ENCODE results near the gene PURA.
A peak's percentile ranks its signal among the peaks of the same experiment; 100 is the strongest.

The PURA gene

GRCh38 chr5:140113699-140114263, at the start of gene PURA:
TSS of gene PURA (plus strand) at chr5:140114109. CDS start at chr5:140114182, 73 bp downstream.
- no peaks in the 10 kb centered on the region for H3K36me3 ChIP-seq (ENCODE audit: insufficient read depth, low read length)
- H3K9me3 ChIP-seq (ENCODE audit: control insufficient read depth, insufficient read depth, low read length): no peaks in the 10 kb centered on the region
- peaks cover 24% of the 10 kb centered on the region for H3K4me1 ChIP-seq (ENCODE audit: insufficient read depth, low read length)
- peak within 1 kb of the TSS; percentile 84 for H3K9ac ChIP-seq (ENCODE audit: low read depth, low read length)

GRCh38 chr5:140072812-140073211, 41.1 kb upstream of the PURA start:
- H3K4me1 ChIP-seq (ENCODE audit: insufficient read depth, low read length): no peaks in the 10 kb centered on the region
- H3K9me3 ChIP-seq (ENCODE audit: control insufficient read depth, insufficient read depth, low read length): no peaks in the 10 kb centered on the region; the same call in 1 of the 2 replicates
- H3K36me3 ChIP-seq (ENCODE audit: insufficient read depth, low read length): no peaks in the 10 kb centered on the region
- no peak overlapping the region for H3K9ac ChIP-seq (ENCODE audit: low read depth, low read length)

- Histone ChIP-seq H3K4me1 (ENCODE audit: insufficient read depth, low read length) (no peaks in the 10 kb centered on the region), H3K9me3 (ENCODE audit: control insufficient read depth, insufficient read depth, low read length) (no peaks in the 10 kb centered on the region; the same call in 1 of the 2 replicates), H3K9ac (ENCODE audit: low read depth, low read length) (no peak overlapping the region), H3K36me3 (ENCODE audit: insufficient read depth, low read length) (no peaks in the 10 kb centered on the region)
Observed at GRCh38 chr5:140073296-140073695, 40.6 kb upstream of the PURA start.

- Histone ChIP-seq H3K36me3 (ENCODE audit: insufficient read depth, low read length) (no peaks in the 10 kb centered on the region), H3K4me1 (ENCODE audit: insufficient read depth, low read length) (no peaks in the 10 kb centered on the region), H3K9ac (ENCODE audit: low read depth, low read length) (no peak overlapping the region), H3K9me3 (ENCODE audit: control insufficient read depth, insufficient read depth, low read length) (no peaks in the 10 kb centered on the region)
Observed at GRCh38 chr5:140075371-140075770, 38.5 kb upstream of the PURA start.

- Histone ChIP-seq H3K36me3 (ENCODE audit: insufficient read depth, low read length) (no peaks in the 10 kb centered on the region), H3K9ac (ENCODE audit: low read depth, low read length) (no peak overlapping the region), H3K9me3 (ENCODE audit: control insufficient read depth, insufficient read depth, low read length) (no peaks in the 10 kb centered on the region), H3K4me1 (ENCODE audit: insufficient read depth, low read length) (no peaks in the 10 kb centered on the region)
Observed at GRCh38 chr5:140076142-140076541, 37.8 kb upstream of the PURA start.

- no peaks in the 10 kb centered on the region for H3K36me3 ChIP-seq (ENCODE audit: insufficient read depth, low read length)
- H3K4me1 ChIP-seq (ENCODE audit: insufficient read depth, low read length): no peaks in the 10 kb centered on the region
- H3K9ac ChIP-seq (ENCODE audit: low read depth, low read length): no peak overlapping the region
- H3K9me3 ChIP-seq (ENCODE audit: control insufficient read depth, insufficient read depth, low read length): no peaks in the 10 kb centered on the region
Observed at GRCh38 chr5:140076788-140077187, 37.1 kb upstream of the PURA start.

GRCh38 chr5:140083120-140083519, 30.8 kb upstream of the PURA start:
- Histone ChIP-seq H3K4me1 (ENCODE audit: insufficient read depth, low read length) (no peaks in the 10 kb centered on the region), H3K9ac (ENCODE audit: low read depth, low read length) (no peak overlapping the region), H3K36me3 (ENCODE audit: insufficient read depth, low read length) (no peaks in the 10 kb centered on the region), H3K9me3 (ENCODE audit: control insufficient read depth, insufficient read depth, low read length) (no peaks in the 10 kb centered on the region)

- no peaks in the 10 kb centered on the region for H3K4me1 ChIP-seq (ENCODE audit: insufficient read depth, low read length)
- no peak overlapping the region for H3K9ac ChIP-seq (ENCODE audit: low read depth, low read length)
- H3K9me3 ChIP-seq (ENCODE audit: control insufficient read depth, insufficient read depth, low read length): no peaks in the 10 kb centered on the region
- H3K36me3 ChIP-seq (ENCODE audit: insufficient read depth, low read length): no peaks in the 10 kb centered on the region
Observed at GRCh38 chr5:140083650-140084049, 30.3 kb upstream of the PURA start.

GRCh38 chr5:140084541-140084940, 29.4 kb upstream of the PURA start:
- H3K9ac ChIP-seq (ENCODE audit: low read depth, low read length): no peak overlapping the region
- no peaks in the 10 kb centered on the region for H3K9me3 ChIP-seq (ENCODE audit: control insufficient read depth, insufficient read depth, low read length)
- no peaks in the 10 kb centered on the region for H3K36me3 ChIP-seq (ENCODE audit: insufficient read depth, low read length)
- no peaks in the 10 kb centered on the region for H3K4me1 ChIP-seq (ENCODE audit: insufficient read depth, low read length)

- no peaks in the 10 kb centered on the region for H3K36me3 ChIP-seq (ENCODE audit: insufficient read depth, low read length)
Observed at GRCh38 chr5:140090251-140090650, 23.7 kb upstream of the PURA start.

GRCh38 chr5:140093179-140093578, 20.7 kb upstream of the PURA start:
- Histone ChIP-seq H3K4me1 (ENCODE audit: insufficient read depth, low read length) (no peaks in the 10 kb centered on the region), H3K9me3 (ENCODE audit: control insufficient read depth, insufficient read depth, low read length) (no peaks in the 10 kb centered on the region), H3K36me3 (ENCODE audit: insufficient read depth, low read length) (no peaks in the 10 kb centered on the region), H3K9ac (ENCODE audit: low read depth, low read length) (no peak overlapping the region)

More at GRCh38 chr5:140090251-140090650, 23.7 kb upstream of the PURA start:
- Histone ChIP-seq H3K4me1 (ENCODE audit: insufficient read depth, low read length) (no peaks in the 10 kb centered on the region), H3K9ac (ENCODE audit: low read depth, low read length) (no peak overlapping the region), H3K9me3 (ENCODE audit: control insufficient read depth, insufficient read depth, low read length) (no peaks in the 10 kb centered on the region)

- H3K9me3 ChIP-seq (ENCODE audit: control insufficient read depth, insufficient read depth, low read length): no peaks in the 10 kb centered on the region
- no peak overlapping the region for H3K9ac ChIP-seq (ENCODE audit: low read depth, low read length)
- H3K4me1 ChIP-seq (ENCODE audit: insufficient read depth, low read length): no peaks in the 10 kb centered on the region
- no peaks in the 10 kb centered on the region for H3K36me3 ChIP-seq (ENCODE audit: insufficient read depth, low read length)
Observed at GRCh38 chr5:140093866-140094265, 20.0 kb upstream of the PURA start.

GRCh38 chr5:140094889-140095288, 19.0 kb upstream of the PURA start:
- Histone ChIP-seq H3K4me1 (ENCODE audit: insufficient read depth, low read length) (no peaks in the 10 kb centered on the region), H3K9me3 (ENCODE audit: control insufficient read depth, insufficient read depth, low read length) (no peaks in the 10 kb centered on the region), H3K9ac (ENCODE audit: low read depth, low read length) (no peak overlapping the region), H3K36me3 (ENCODE audit: insufficient read depth, low read length) (no peaks in the 10 kb centered on the region)

GRCh38 chr5:140101179-140101578, 12.7 kb upstream of the PURA start:
- no peaks in the 10 kb centered on the region for H3K36me3 ChIP-seq (ENCODE audit: insufficient read depth, low read length)
- H3K4me1 ChIP-seq (ENCODE audit: insufficient read depth, low read length): no peaks in the 10 kb centered on the region
- H3K9me3 ChIP-seq (ENCODE audit: control insufficient read depth, insufficient read depth, low read length): no peaks in the 10 kb centered on the region
- H3K9ac ChIP-seq (ENCODE audit: low read depth, low read length): no peak overlapping the region

GRCh38 chr5:140103154-140103553, 10.8 kb upstream of the PURA start:
- no peak overlapping the region for H3K9ac ChIP-seq (ENCODE audit: low read depth, low read length)
- no peaks in the 10 kb centered on the region for H3K36me3 ChIP-seq (ENCODE audit: insufficient read depth, low read length)
- no peaks in the 10 kb centered on the region for H3K9me3 ChIP-seq (ENCODE audit: control insufficient read depth, insufficient read depth, low read length)
- no peaks in the 10 kb centered on the region for H3K4me1 ChIP-seq (ENCODE audit: insufficient read depth, low read length)

GRCh38 chr5:140104100-140104499, 9.8 kb upstream of the PURA start:
- Histone ChIP-seq H3K36me3 (ENCODE audit: insufficient read depth, low read length) (no peaks in the 10 kb centered on the region), H3K9ac (ENCODE audit: low read depth, low read length) (no peak overlapping the region), H3K9me3 (ENCODE audit: control insufficient read depth, insufficient read depth, low read length) (no peaks in the 10 kb centered on the region), H3K4me1 (ENCODE audit: insufficient read depth, low read length) (no peaks in the 10 kb centered on the region)
